Thoracic aorta endothelial cell (primary cell): ENCODE data around the gene TRPM8. TPM values are rescaled to one million over a fixed set of nuclear protein-coding genes. Genes with fewer than 3 reads are reported as not detected.

Source experiments
- total RNA-seq: library from RNA; depleted of rRNA; stranded (reverse); fragments of >200 nt; gene quantifications from 2 replicates; pipeline ENCODE4 v1.2.3, GENCODE V29; 2012

Gene TRPM8
- not detected in 2 replicates for total RNA-seq

GRCh38 chr2:233917116-233917515, at the start of gene TRPM8:
TRPM8 (plus strand) TSS chr2:233917373; CDS start chr2:233926538, 9,165 bp downstream.

GRCh38 chr2:233867993-233868532, 49.1 kb upstream of the TRPM8 start, which contains the start of gene MSL3B:
MSL3B (minus strand) TSS chr2:233868386.

GRCh38 chr2:234050455-234051135, 133.4 kb downstream of the TRPM8 start, which contains the start of gene SPP2:
SPP2 (plus strand) TSS chr2:234050702; CDS start chr2:234050787, 85 bp downstream.

Other genes starting within 250 kb of the TRPM8 start
- gene UGT1A9, start 245.5 kb upstream of the TRPM8 start, total RNA-seq = not detected in 2 replicates
- not detected in 2 replicates for gene UGT1A7, start 235.5 kb upstream of the TRPM8 start, total RNA-seq
- gene UGT1A6, start 224.5 kb upstream of the TRPM8 start, total RNA-seq = not detected in 2 replicates
- gene UGT1A5, start 204.5 kb upstream of the TRPM8 start, total RNA-seq = not detected in 2 replicates
- gene UGT1A4, start 198.6 kb upstream of the TRPM8 start, total RNA-seq = not detected in 2 replicates
- gene UGT1A3, start 188.3 kb upstream of the TRPM8 start, total RNA-seq = not detected in 2 replicates
- gene UGT1A1, start 157.1 kb upstream of the TRPM8 start, total RNA-seq = not detected in 2 replicates
- gene MROH2A, start 139.0 kb upstream of the TRPM8 start, total RNA-seq = not detected in 2 replicates
- gene HJURP, start 62.8 kb upstream of the TRPM8 start, total RNA-seq = 42.0 and 56.3 TPM in 2 replicates
- not detected in 2 replicates for gene SPP2, start 133.3 kb downstream of the TRPM8 start, total RNA-seq